Activated CD4-positive, CD25-positive, alpha-beta regulatory T cell treated with anti-CD3 and anti-CD28 coated beads, Interleukin-2, amount 50 U/mL, for 16 hours (primary cell): ENCODE data around the gene SNAP25.

Experiments
- DNase-seq: peaks from one replicate; pipeline ENCODE4 v3.0.0-alpha.2; 2020; ENCODE audit warnings: low read depth, low spot score

Gene SNAP25

DNA sequence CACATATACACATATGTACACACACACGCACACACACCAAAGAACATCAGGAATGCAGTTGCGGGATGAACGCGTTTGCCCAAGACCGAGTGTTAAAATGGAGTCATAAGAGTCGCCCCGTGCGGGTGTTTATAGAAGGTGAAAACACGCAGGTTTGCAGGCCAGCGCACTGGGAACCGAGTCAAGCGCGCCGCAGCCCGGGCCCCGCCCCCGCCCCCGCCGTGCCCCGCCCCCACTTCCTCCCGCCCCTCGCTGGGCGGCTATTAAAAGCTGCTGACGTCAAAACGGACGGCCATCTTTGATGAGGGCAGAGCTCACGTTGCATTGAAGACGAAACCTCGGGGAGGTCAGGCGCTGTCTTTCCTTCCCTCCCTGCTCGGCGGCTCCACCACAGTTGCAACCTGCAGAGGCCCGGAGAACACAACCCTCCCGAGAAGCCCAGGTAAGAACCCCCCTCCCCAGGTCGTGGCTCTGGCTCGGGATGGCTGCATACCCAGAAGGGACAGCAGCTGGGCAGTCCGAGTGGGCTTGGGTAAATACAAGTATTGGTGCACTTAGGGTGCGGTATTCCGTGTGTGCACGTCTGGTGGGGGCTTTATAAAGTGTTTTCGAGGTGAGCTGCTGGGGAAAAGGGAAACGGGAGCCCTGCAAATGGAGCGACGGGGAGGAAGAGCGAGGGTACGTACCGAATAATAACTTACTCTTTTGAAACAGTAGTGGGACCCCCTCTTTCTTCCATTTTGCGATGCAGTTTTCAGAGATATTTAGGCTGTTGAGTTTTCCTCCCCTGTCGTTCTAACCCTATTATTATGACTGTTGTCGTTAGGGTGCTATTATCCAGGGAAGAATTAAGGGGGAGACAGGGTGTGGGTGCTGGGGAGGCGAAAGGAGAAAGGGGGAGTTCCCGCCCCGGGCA is at the start of gene SNAP25:
Gene SNAP25 (plus strand): TSS at position 295 of the 916 bp plus-strand sequence. CDS start 56,662 bp downstream, outside the sequence.
- DNase-seq = no peak

DNA sequence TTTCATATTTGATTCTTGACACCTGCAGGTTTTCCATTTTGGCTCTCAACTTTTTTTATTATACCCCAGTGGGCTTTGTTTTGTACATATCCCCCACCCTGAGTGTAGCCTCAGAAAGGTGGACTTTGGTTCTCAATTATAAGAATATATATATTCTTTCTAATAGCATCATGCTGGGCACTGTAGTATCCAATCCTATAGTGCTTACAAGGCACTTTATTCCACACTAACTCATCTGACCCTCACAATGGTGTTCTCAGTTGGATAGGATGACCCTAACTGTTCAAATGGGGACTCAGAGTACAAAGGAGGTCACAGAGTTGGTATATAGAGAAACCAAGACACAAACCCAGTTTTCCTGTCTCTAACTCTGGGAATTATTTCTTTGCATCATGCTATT is 48.9 kb upstream of the SNAP25 start:
- no peak for DNase-seq

DNA sequence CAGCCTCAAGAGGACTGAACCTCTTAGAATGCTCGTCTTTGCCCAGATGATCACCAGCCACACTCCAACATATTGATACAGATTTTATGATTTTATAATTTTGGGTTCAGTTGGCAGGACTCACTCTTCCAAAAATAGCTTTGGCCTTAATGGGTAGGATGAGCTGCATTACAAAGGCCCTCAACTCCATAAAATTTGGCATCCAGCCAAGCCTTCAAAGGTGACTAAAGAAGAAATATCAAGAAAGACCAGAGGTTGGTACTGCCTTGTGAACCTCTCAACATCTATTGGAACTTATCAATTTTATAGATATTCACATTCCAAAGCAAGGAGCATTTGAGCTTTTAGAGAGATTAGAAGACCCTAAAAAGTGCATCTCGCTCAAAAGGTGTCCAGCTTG is 48.4 kb upstream of the SNAP25 start:
- DNase-seq = no peak

DNA sequence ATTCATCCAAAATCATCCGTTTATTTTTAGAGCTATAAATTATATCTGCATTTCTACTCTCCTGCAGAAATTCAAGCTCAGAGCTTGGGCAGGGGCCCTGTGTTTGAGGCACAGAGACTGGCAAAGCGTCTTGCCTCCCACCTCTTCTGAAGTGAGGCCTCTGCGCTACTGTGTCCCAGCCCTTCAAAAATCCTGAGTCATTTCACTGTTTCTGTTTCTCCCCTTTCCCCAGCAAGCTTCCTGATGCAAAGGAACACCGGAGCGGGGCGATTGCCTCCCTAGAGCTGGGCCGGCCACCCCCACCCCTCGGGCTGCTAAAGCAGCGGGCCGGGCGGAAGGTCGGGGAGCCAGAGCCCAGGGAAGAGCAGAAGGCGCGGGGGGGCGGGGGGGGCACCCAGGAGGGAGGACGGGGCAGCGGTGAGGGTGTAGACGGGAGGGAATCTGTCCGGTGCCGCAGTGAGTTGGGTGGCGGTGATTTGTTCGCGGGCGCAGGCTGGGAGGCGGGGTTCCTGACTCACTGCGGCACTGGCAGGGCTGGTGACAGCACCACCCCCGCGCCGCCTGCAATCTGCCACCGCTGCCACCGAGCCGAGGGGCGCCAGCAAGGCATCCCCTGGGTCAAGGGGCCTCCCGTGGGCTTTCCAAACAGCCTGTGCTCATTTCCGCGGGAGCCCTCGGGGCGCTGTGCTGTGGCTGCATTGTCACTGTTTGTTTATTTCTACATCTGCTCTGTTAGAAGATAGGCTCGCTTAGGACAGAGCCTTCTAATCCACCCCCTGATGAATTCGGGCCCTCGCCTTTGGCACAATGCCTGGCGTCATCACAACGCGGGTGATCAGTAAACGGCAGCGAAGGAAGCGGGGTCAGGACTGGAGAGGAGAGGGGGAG is 46.5 kb upstream of the SNAP25 start:
- DNase-seq = no peak

DNA sequence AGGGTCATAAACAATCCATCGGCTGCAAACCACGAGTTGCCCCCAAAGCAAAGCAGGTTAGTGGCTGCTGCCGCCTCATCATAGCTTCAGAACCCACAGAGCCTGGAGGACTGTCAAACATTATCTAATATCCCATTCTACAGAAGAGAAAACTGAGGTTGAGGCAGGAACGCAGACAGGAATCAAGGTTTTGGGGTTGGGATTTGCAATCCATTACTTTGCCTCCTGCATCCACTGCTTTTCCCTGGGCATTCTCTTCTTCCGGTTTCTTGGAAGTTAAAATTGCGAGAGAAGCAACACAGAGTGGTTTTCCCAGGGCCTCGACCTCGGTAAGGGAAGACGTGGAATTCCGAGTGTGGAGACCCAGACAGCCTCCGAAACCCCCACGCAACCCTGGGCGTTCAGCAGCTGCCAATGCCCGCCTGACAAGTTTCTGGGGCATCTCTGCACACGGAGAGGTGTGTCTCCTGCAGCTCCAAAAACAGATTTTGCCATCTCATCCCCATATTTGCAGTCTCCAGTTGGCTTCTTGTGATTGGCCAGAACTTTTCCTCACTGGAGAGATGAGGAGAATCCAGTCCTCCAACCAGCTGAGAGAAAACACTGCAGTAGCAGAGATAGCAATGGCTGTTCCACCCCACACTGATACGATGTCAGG is 45.5 kb upstream of the SNAP25 start:
- DNase-seq = no peak

DNA sequence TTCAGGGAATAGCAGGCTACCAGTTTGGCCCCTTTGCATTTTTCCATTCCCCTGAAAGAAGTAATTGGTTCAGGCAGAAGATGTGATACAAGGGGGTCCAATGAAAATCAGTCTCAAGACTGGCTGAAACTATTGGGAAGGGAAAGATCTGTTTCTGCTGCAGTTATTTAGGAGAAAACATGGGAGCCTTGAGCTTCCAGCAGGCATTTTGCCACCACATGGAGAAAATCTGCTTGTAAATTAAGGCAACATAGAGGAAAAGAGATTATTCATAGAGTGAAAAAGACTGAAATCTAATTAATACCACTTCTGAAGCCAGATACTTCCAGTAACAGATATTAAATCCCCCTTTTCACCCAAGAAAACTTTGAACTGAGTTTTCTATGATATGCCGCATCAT is 44.2 kb upstream of the SNAP25 start:
- DNase-seq = no peak

DNA sequence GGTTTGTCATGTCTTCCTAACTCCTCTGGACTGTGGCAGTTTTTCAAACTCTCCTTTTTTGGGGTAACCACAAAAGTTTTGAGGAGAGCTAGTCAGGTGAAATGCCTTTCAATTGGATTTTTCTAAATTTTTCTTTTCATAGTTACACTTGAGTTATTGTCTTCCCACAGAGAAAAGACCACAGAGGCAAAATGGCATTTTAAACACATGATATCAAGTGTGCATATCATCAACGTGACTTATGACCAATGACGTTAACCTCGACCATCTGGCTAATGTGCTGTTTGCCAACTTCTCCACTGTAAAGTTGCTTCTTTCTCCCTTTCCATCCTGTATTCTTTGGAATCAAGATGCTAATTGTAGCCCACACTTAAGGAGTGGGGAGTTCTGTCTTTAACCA is 41.3 kb upstream of the SNAP25 start:
- DNase-seq = no peak

DNA sequence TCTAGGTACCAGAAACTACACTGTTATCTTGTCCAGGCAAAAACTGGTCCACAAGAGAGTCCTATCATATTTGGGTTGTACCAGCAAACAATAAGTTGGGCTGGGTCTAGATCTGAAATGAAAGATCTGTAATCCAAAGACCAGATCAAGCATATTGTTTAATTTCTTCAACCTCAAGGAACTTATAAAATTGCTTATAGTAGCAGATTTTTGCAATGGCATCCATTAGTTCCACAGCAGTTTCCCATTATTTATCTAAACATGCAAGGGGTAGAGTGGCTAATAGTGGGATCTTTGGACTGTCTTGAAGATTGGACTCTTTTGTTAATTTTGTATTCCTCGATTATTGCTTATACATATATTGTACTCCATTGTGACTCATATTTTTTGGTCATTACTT is 40.5 kb upstream of the SNAP25 start:
- no peak for DNase-seq

DNA sequence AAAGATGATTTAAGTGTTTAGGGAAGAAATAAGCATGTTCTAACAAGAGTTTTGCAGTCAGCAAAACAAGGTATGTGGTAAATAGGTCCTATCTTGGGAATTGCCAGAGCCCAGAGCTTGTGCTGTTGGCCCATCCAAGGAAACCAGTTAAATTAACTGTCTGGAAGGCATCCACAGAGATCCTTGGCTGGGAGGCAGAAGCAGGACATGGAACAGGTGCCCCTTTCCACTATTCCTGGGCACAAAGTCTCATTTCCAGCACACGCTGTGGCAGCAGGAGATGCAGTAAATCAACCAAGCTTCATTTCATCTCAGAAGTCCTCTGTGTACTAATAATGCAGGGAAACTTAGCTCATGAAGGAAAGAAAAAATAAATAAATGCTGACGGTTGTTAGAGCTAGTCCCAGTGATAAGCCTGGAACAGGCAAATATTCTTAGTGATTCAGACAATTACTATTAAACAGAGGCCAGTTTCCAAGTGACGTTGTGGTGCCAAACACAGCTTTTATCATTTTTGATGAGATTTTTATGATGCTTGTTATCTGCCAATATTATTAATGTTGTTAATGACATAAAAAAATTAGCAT is 39.8 kb upstream of the SNAP25 start:
- no peak for DNase-seq

DNA sequence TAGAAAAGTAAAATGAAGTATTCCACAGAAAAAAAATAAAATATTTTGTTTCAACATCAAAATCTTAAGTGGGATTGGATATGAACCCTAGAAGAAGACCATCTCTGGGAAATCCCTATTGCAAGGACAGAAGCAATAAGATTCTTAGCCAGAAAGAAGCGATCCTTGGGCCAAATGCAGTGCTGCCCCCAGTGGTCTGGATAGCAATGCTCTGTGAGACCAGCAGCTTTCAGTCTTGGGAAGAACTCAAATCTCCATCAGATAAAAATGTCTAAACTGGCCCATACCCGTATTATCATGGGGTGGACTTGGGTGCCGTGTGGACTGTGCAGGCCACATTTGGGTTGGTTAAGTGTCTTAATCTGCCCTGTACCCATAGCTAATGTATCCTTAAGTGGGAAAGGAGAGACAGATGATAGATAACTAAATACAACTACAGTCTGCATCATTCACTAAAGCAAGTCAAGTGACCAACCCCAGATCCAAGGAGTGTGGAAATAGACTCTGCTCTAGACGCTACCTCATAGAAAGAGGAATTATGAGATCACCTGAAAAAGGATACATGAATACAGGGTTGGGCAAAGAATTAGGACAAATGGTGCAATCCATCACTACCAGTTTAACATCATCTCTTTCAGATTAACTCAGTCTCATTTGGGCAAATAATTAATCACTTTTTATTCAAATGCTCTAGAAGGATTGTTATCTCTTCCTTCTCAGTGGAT is 38.9 kb upstream of the SNAP25 start:
- DNase-seq = no peak

DNA sequence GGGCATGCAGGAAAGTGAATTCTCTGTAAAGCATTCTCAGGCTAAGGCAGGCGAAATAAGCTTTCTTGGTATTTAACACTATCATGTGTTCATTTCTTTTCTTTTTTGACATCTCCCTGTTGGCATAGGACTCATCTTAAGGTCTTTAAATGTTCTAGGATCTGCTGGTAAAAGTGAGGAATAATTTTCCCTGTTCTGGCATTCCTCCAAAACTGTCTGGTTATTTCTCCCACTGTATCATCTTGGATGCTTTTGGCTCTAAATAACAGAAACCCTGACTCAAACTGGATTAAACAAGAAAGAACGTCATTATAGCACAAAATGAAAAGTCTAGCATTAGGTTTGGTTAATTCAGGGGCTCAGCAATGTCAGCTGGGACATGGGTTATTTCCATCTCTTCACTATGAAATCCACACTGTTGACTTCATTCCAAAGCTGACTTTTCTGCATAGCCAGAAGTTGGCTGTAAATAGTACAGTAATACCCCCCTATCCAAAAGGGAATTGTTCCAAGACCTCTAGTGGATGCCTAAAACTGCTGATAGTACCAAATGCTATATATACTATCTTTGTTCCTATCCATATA is 37.9 kb upstream of the SNAP25 start:
- no peak for DNase-seq

DNA sequence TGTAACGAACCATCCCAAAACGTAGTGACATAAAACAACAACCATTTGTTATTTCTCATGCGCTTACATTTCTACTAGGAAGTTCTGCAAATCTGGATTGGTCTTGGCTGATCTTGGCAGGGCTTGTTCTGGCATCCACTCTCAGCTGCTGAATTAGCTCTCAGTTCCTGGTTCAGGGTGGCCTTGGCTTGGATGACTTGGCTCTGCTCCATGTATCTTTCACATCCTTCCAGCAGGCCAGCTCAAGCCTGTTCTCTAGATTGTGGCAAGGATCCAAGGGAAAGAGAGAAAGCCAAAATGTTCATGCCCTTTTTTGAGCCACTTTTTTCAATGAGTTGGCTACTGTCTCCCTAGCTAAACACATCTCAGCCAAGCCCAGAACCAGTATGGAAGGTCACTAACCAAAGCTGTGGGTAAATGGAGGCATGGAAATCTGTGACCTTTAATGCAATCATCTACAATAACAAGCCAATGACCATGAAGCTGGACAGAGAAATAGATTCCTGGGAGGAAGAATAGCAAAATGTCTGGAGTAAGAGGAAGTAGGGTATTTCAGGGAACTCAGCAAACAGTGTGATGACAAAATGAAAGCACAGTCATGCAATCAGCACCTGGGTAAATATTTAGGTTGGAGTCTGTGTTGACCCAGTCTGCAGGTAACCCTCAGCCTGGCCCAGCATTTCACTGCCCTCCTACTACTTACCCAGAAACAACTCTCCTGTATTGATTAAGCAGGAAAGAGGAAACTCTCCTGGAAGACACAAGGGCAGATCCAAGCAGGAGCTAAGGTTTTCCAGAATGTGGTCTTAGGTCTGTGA is 32.7 kb upstream of the SNAP25 start:
- DNase-seq = no peak

DNA sequence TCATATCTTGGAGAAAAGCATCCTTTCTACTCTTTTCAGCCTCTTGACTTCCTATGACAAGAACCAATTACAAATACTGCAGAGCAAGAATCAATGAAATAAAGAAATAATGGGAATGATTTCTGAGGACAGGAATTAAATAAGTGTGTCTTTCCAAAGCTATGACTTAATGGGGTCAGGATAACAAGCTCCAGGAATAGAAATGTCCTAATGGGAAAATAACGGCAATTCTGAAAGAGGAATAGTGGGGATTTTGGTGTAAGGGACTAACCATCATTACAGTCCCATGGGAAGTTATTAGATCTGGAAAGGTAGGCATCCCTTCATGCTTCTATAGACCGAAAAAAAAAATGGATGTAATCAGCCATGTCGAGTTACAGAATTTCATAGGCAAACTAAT is 28.2 kb upstream of the SNAP25 start:
- no peak for DNase-seq

DNA sequence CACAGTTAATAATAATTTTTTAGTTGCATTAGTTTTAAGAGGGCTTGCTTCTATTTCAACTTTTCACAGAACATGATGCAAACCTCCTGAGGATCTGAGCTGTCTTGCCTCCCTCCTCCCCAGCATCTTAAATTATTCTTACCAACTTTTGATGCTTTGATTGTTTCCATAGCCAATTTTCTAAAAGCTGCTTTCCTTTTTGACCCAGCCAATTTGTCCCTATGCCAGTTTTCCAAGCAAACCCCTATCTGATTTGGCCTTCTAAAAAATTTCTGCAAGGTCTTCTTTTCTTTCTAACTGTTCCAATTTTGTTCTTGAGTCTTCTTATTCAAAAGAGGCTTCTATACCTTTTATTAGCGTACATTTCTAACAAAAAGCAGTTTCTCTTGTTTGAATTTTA is 26.5 kb upstream of the SNAP25 start:
- DNase-seq = no peak

DNA sequence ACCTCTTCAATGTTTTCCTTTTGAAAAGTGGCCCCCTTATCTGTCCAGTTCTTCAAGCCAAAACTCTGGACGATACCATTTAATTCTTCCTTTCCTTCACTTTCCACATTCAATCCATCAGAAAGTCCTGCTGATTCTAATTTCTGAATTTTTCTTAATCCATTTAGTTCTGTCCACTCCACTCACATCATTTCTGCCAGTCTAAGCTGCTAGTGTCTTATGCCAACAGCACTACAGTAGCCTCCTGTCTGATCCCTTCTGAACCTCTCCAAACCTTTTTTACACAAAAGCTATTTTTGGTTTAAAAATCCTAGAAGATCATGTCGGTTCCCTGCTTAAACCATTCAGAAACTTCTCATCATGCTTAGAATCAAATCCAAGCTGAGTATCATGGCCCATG is 24.5 kb upstream of the SNAP25 start:
- no peak for DNase-seq

DNA sequence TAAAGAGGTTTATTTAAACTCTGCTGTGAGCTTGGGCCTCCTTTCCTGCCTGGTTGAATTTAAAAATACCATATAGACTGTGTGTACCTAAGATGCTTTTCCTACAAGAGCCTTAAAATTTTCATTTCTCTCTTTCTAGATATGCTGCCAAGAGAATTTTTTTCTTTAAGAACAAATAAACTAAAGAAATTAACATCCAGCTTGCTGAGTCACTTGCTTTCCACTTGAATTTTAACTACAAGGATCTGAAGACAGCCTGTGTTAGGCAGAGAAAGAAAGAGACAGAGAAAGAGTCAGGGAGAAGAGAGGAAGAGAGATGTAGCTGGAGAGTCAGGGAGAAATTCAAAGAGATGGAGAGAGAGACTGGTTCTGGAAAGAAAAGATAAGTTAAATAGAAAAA is 18.3 kb upstream of the SNAP25 start:
- DNase-seq = no peak

DNA sequence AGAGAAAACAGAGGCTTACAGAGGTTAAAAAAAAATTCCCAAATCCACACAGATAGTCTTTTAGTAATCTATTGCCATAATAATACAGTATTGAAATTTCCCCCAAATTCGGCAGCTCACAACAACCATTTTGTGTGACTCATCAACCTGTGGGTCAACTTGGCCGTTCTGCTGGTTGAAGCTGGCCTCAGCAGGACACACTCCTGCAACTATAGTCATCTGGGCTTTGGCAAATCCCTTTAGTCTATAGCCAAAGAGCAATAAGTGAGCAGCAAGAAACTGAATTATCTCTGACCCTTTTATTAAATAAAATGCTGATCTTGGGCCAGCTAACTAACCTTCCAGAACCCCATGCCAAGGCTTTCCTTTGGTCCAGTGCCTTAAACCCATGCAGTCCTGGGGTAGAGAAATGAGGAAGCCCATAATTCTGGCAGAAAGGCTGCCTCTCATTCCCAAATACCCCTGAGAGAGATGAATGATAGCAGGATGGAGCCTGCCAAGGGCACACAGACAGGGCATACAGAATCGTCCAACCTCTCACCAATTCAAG is 17.2 kb upstream of the SNAP25 start:
- DNase-seq = no peak

DNA sequence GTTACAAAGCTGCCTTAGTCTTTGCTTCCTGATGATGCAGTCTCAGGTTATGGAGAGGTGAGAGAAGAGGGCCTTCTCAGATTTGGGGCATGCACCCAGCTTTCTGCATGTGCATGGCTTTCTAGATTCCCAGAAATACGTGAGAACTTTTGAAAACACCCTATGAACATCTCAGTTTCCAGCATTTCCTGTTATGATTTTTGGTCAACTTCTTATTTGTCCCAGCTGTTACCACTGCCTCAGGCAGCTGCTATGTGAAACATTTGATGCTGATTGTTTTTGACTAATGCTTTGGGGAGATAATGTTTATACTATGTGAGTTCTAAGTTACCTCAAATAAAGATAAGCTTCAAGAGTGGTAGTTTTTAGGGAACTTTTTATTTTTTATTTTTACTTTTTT is 9.5 kb upstream of the SNAP25 start:
- DNase-seq = no peak

DNA sequence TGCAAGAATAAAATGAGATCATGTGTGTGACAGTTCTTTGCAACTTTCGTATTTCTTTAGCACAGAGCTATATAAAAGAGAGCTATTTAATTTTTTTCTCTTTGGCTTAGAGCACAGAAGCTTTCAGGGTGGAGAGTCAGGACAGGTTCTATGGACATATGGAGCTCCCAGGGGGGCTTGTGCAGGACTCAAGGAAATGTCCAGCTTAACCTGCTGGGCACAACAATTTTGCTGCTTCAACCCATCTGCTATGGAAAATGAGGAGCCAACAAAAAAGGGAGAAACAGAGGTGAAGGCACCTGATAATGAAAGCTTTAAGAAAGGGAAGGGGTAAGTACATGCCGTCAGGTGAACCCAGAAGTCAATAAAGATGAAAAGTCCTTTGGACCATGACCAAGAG is 5.1 kb upstream of the SNAP25 start:
- no peak for DNase-seq
